Naive thymus-derived CD8-positive, alpha-beta T cell (primary cell): ENCODE data around the gene SIRPB2. TPM values are rescaled to one million over a fixed set of nuclear protein-coding genes. Genes with fewer than 3 reads are reported as not detected.

ENCODE experiments used
- ATAC-seq, 2 donors: fragments of 150-1000 bp; cut with Tn5 transposase in 1 of 2; sonication (Bioruptor Pico), chemical (Tn5 transposase) in 1 of 2; 1 replicate in 1 of 2; 2 replicates in 1 of 2; pipeline ENCODE4 v1.10.0; 2021; ENCODE audit warnings: mild to moderate bottlenecking in 2 of 2, moderate library complexity in 2 of 2
- POLR2A ChIA-PET: fragments of 350-600 bp; sonication (Branson Sonifier 250); formaldehyde crosslinking; loops from one replicate; lab custom pipeline; 2021; ENCODE audit warnings: antibody characterized with exemption; lab: Charles Lee
- DNase-seq, 10 donors: peaks; one replicate each; pipeline versions ENCODE4 v3.0.0 to v3.0.0-alpha.2; 2020 to 2022
- H3K27ac Mint-ChIP-seq, 10 donors: one replicate each; pipeline ENCODE4 v1.8.0; 2020 to 2022; ENCODE audit warnings: mild to moderate bottlenecking in 10 of 10, mixed read lengths in 10 of 10, moderate library complexity in 4 of 10, inconsistent platforms in 1 of 10
- H3K27me3 Mint-ChIP-seq, 5 donors: one replicate each; pipeline ENCODE4 v1.8.0; 2021 to 2022; ENCODE audit warnings: mixed read lengths in 5 of 5
- H3K36me3 Mint-ChIP-seq, 3 donors: one replicate each; pipeline ENCODE4 v1.8.0; 2020 to 2022; ENCODE audit warnings: mixed read lengths in 3 of 3, mild to moderate bottlenecking in 2 of 3, inconsistent platforms in 1 of 3
- H3K4me1 Mint-ChIP-seq, 4 donors: one replicate each; pipeline ENCODE4 v1.8.0; 2021 to 2022; ENCODE audit warnings: mixed read lengths in 4 of 4
- H3K4me3 Mint-ChIP-seq, 10 donors: one replicate each; pipeline ENCODE4 v1.8.0; 2020 to 2022; ENCODE audit warnings: mild to moderate bottlenecking in 10 of 10, mixed read lengths in 10 of 10, moderate library complexity in 6 of 10, inconsistent platforms in 1 of 10
- H3K9me3 Mint-ChIP-seq, 9 donors: one replicate each; pipeline ENCODE4 v1.8.0; 2020 to 2022; ENCODE audit warnings: mixed read lengths in 9 of 9, mild to moderate bottlenecking in 3 of 9, inconsistent platforms in 1 of 9, moderate library complexity in 1 of 9
- polyA plus RNA-seq, 3 donors: library from polyadenylated mRNA; unstranded; fragments of 300-500 nt; fragmentation: Illumina TruSeq; gene quantifications; one replicate each; pipeline ENCODE4 v1.2.3, GENCODE V29; 2021
- total RNA-seq, 8 experiments: library from RNA in 2 of 8; stranded (reverse) in 2 of 8; gene quantifications; one replicate each; pipeline ENCODE4 v1.2.3 and lab custom pipeline; 2021 to 2026

Gene SIRPB2
- total and polyA plus RNA-seq, 5 experiments from 2014 or later: not detected

DNA sequence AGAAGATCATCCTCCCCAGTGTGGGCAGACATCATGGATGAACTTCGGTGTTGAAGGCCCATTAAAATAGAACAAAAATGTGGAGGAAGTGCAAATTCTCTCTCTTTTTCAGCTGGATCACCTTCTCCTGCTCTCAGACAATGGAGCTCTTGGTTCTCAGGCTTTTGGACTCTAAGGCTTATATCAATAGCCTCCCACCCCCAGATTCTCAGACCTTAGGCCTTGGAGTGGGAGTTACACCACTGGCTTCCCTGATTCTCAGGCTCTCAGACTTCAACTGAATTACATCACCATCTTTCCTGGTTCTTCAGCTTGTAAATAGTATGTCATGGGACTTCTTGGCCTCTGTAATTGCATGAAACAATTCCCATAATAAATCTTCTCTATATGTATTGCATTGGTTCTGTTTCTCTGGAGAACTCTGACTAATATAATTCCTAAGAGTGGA is 61.2 kb downstream of the SIRPB2 start:
- POLR2A ChIA-PET: no interaction called here
- Mint-ChIP-seq H3K9me3 (peaks cover 0 to 1% (median 0%) of the 10 kb centered on the region in 9 donors), H3K4me3 (no peak overlapping the region), H3K27ac (no peak overlapping the region), H3K36me3 (no peaks in the 10 kb centered on the region), H3K27me3 (peaks cover 0 to 6% (median 2%) of the 10 kb centered on the region in 5 donors), H3K4me1 (peaks cover 8 to 17% (median 10%) of the 10 kb centered on the region in 4 donors)
- no peak for DNase-seq
- no peak for ATAC-seq

DNA sequence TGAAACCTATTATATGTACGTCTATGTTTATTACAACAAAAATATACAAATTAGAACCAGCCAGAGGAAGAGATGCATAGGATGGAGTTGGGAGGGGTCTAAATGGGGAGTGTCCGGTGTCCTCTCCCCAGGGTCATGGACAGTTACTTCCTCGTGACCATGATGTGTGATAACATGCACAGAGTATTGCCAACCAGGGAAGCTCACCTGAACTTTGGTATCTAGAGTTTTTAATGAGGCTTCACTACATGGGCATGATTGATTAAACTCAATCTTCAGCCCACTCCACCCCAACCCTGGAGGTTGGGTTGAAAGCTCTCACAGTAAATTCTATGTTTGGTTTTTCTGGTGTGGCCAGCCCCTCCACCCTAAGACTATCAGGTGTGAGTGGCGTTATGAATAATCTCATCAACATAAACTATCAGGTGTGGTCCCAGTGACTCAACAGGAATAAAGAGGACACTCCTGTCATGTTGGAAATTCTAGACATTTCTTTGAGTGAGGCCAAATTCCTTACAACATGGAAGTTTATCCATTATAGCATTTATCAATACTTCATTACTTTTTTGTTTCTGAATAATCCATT is 62.0 kb downstream of the SIRPB2 start:
- no peak for ATAC-seq
- no peak overlapping the region for H3K4me3 Mint-ChIP-seq
- peaks cover 2 to 11% (median 3%) of the 10 kb centered on the region in 4 donors for H3K4me1 Mint-ChIP-seq
- peaks cover 0 to 6% (median 2%) of the 10 kb centered on the region in 5 donors for H3K27me3 Mint-ChIP-seq
- peaks cover 0 to 1% (median 0%) of the 10 kb centered on the region in 9 donors for H3K9me3 Mint-ChIP-seq
- POLR2A ChIA-PET: no interaction called here
- DNase-seq: no peak
- no peaks in the 10 kb centered on the region for H3K36me3 Mint-ChIP-seq
- no peak overlapping the region for H3K27ac Mint-ChIP-seq

DNA sequence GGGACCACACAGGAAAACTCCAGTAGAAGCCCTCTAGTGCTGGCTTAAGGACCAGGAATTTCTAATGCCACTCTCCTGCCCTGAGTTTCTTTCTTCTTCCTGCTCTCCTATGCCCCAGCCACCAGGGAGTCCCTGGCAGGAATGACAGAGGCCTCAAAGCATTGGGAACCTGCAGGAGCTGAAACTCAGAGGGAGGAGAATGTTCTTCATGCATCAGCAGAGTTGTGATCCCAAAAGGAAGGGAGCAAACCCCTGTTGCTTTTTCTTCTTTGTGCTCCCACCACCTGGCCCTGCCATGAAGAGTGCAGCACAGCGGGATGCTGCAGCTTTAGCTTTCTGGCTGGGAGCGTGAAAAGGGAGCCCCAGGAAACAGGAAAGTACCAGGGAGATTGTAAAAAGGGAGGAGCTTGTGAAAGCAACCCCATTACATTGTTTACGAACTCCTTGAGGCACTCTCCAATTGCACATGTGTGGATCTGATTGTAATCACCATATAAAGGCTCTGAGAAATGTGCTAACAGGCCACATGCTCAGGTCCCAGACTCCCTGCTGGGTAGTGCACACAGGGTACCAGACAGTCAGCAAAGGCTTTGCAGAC is 63.7 kb downstream of the SIRPB2 start:
- no peak overlapping the region for H3K4me3 Mint-ChIP-seq
- POLR2A ChIA-PET: no interaction called here
- H3K9me3 Mint-ChIP-seq: peaks cover 0 to 3% (median 0%) of the 10 kb centered on the region in 9 donors
- H3K4me1 Mint-ChIP-seq: peaks cover 5 to 8% (median 7%) of the 10 kb centered on the region in 4 donors
- DNase-seq (no peak), ATAC-seq (no peak)
- H3K36me3 Mint-ChIP-seq: no peaks in the 10 kb centered on the region
- H3K27me3 Mint-ChIP-seq: peaks cover 0 to 6% (median 4%) of the 10 kb centered on the region in 5 donors
- H3K27ac Mint-ChIP-seq: no peak overlapping the region

DNA sequence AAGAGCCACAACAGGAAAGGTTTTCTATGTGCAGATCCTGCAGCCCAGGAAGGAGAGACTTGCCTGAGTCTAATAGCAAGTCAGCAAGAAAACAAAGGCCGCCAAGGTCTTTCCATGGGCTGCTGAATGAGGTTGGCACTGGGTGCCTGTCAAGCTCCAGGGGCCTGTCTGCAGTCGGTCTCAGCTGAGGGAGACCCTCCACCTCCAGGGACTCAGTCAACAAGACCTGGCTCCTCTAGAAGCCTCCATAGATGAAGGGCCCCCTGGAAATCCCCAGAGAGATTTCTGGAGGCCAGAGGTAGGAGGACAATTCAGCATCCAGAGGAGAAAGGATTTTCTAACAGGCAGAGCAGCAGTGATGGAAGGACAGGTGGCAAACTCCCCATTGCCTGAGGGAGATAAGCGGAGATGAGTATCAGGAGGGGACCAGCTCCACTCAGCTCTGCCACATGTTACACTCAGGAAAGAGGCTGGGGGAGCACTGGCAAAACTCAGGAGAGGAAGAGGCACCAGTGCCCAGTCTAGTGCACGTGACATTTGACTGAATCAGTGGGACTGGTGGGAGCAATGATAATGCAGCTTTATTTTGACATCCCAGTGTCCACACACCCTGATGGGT is 64.9 kb downstream of the SIRPB2 start:
- no peak overlapping the region for H3K27ac Mint-ChIP-seq

More for the DNA sequence above, 64.9 kb downstream of the SIRPB2 start:
- H3K4me3 Mint-ChIP-seq: no peak overlapping the region
- peaks cover 0 to 12% (median 2%) of the 10 kb centered on the region in 9 donors for H3K9me3 Mint-ChIP-seq
- POLR2A ChIA-PET: no interaction called here
- ATAC-seq: no peak
- H3K4me1 Mint-ChIP-seq: peaks cover 5 to 8% (median 7%) of the 10 kb centered on the region in 4 donors
- peaks cover 0 to 5% (median 0%) of the 10 kb centered on the region in 3 donors for H3K36me3 Mint-ChIP-seq
- no peak for DNase-seq
- peaks cover 0 to 7% (median 5%) of the 10 kb centered on the region in 5 donors for H3K27me3 Mint-ChIP-seq

Other genes starting within 250 kb of the SIRPB2 start
- gene SNPH, start 225.1 kb downstream of the SIRPB2 start, total RNA-seq: 10 to 100 TPM; 25.7 to 26.6 TPM
- 10 to 100 TPM in 1 of 3 donors, 1 to 10 TPM in 2; 5.2 to 13.5 (median 6.3) TPM for gene SNPH, start 225.1 kb downstream of the SIRPB2 start, polyA plus RNA-seq
- 1 to 10 TPM; 2.7 to 3.3 TPM for gene SDCBP2, start 162.3 kb downstream of the SIRPB2 start, total RNA-seq
- gene SDCBP2, start 162.3 kb downstream of the SIRPB2 start, polyA plus RNA-seq: 1 to 10 TPM in 1 of 3 donors, under 1 TPM in 2; 0.81 to 1.5 (median 0.98) TPM
- gene FKBP1A, start 98.4 kb downstream of the SIRPB2 start, total RNA-seq: 10 to 100 TPM; 79.0 to 79.4 TPM
- gene FKBP1A, start 98.4 kb downstream of the SIRPB2 start, polyA plus RNA-seq: 10 to 100 TPM; 47.2 to 50.4 (median 50.1) TPM
- 10 to 100 TPM; 70.3 to 72.6 TPM for gene NSFL1C, start 24.6 kb downstream of the SIRPB2 start, total RNA-seq
- gene NSFL1C, start 24.6 kb downstream of the SIRPB2 start, polyA plus RNA-seq: 10 to 100 TPM; 68.1 to 82.8 (median 77.0) TPM
- gene SIRPD, start 66.3 kb upstream of the SIRPB2 start, total RNA-seq: under 1 TPM; 0.39 to 0.58 TPM
- gene SIRPD, start 66.3 kb upstream of the SIRPB2 start, polyA plus RNA-seq: under 1 TPM in 2 of 3 donors, not detected in 1; 0.22 to 0.25 TPM
- gene SIRPB1, start 128.6 kb upstream of the SIRPB2 start, total RNA-seq: 10 to 100 TPM; 13.3 to 14.8 TPM
- 1 to 10 TPM in 2 of 3 donors, under 1 TPM in 1; 0.23 to 6.1 (median 3.3) TPM for gene SIRPB1, start 128.6 kb upstream of the SIRPB2 start, polyA plus RNA-seq
- gene SIRPG, start 166.4 kb upstream of the SIRPB2 start, total RNA-seq: 10 to 100 TPM; 47.5 to 52.2 TPM
- 100 to 1,000 TPM; 165 to 246 (median 187) TPM for gene SIRPG, start 166.4 kb upstream of the SIRPB2 start, polyA plus RNA-seq